HG03521 (cell line): ENCODE results near the gene EXD1.
"Not testable (repeated sequence)": the region's sequence is repeated elsewhere in the genome, so short reads cannot be mapped to it uniquely, and the experiment has no call there.

ENCODE experiments used
- ATAC-seq: cut with Tn5 transposase; IDR thresholded peaks from one replicate; pipeline ENCODE4 v1.9.1; 2021; ENCODE audit warnings: mild to moderate bottlenecking, moderate library complexity; ENCODE audit not compliant: unreplicated experiment

EXD1 gene

GRCh38 chr15:41150279-41150678, 80.3 kb downstream of the EXD1 start:
- no peak for ATAC-seq

- ATAC-seq = no peak
Observed at GRCh38 chr15:41148065-41148464, 82.5 kb downstream of the EXD1 start.

- no peak for ATAC-seq
Observed at GRCh38 chr15:41139619-41140018, 90.9 kb downstream of the EXD1 start.

- not testable (repeated sequence) for ATAC-seq
Observed at GRCh38 chr15:41139112-41139511, 91.4 kb downstream of the EXD1 start.

- ATAC-seq = not testable (repeated sequence)
Observed at GRCh38 chr15:41135580-41135979, 95.0 kb downstream of the EXD1 start.

- ATAC-seq = no peak
Observed at GRCh38 chr15:41133454-41133853, 97.1 kb downstream of the EXD1 start.
